MCF 10A (cell line): Measurements from ENCODE around the gene ABAT. TPM values are rescaled to one million over a fixed set of nuclear protein-coding genes. Genes with fewer than 3 reads are reported as not detected.

ENCODE experiments used
- BruUV-seq: library from RNA; stranded (reverse); fragments of 400-500 nt; replicated peaks from 2 replicates; lab custom pipeline; 2021; lab: Mats Ljungman, UMichigan
- CTCF ChIA-PET: fragments of 300-600 bp; sonication (Branson Sonifier 250); formaldehyde crosslinking; extraction: SDS; loops from one replicate; lab custom pipeline; 2021; ENCODE audit warnings: antibody characterized with exemption, inconsistent platforms; lab: Yijun Ruan, JAX
- POLR2A ChIA-PET: fragments of 300-600, 350-650 bp; sonication (Branson Sonifier 250); formaldehyde crosslinking; extraction: SDS; loops from one replicate; lab custom pipeline; 2020; ENCODE audit warnings: antibody characterized with exemption, inconsistent platforms; lab: Yijun Ruan, JAX
- DNase-seq: peaks from one replicate; pipeline ENCODE4 v3.0.0-alpha.2; 2018; ENCODE audit not compliant: unreplicated experiment
- H3K27ac Mint-ChIP-seq: one replicate; pipeline ENCODE4 v1.8.0; 2022; ENCODE audit warnings: mild to moderate bottlenecking, low read depth, mixed read lengths; ENCODE audit not compliant: unreplicated experiment
- H3K27me3 Mint-ChIP-seq: one replicate; pipeline ENCODE4 v1.8.0; 2022; ENCODE audit warnings: mixed read lengths; ENCODE audit not compliant: insufficient read depth, unreplicated experiment
- H3K36me3 Mint-ChIP-seq: one replicate; pipeline ENCODE4 v1.8.0; 2022; ENCODE audit warnings: mild to moderate bottlenecking, moderate library complexity, mixed read lengths; ENCODE audit not compliant: insufficient read depth, unreplicated experiment
- H3K4me1 Mint-ChIP-seq: one replicate; pipeline ENCODE4 v1.8.0; 2022; ENCODE audit warnings: mixed read lengths; ENCODE audit not compliant: insufficient read depth, unreplicated experiment
- H3K4me3 Mint-ChIP-seq: one replicate; pipeline ENCODE4 v1.8.0; 2022; ENCODE audit warnings: mild to moderate bottlenecking, moderate library complexity, mixed read lengths; ENCODE audit not compliant: unreplicated experiment
- H3K9me3 Mint-ChIP-seq: one replicate; pipeline ENCODE4 v1.8.0; 2022; ENCODE audit warnings: mixed read lengths; ENCODE audit not compliant: unreplicated experiment
- CTCF ChIP-seq: fragments of 200-600 bp; IDR thresholded peaks from one replicate; pipeline ENCODE4 v1.8.0; 2022; ENCODE audit warnings: antibody characterized with exemption, mild to moderate bottlenecking; ENCODE audit not compliant: unreplicated experiment
- intact Hi-C: fragments of 100-400 bp; cut with micrococcal nuclease; formaldehyde crosslinking; loops from 2 replicates; pipeline ENCODE4 v1.14.1; 2022
- total RNA-seq: library from RNA; stranded (reverse); gene quantifications from 2 replicates; pipeline ENCODE4 v1.2.3, GENCODE V29; 2022

Gene ABAT
- total RNA-seq, 1 experiment from 2014 or later: 3.0 TPM

- H3K36me3 Mint-ChIP-seq: no peaks in the 10 kb centered on the region
- DNase-seq: peak; percentile 71
- no peak overlapping the region for H3K27ac Mint-ChIP-seq
- ChIA-PET CTCF (interaction anchor here (0.9 to 1.6 kb wide), 4 partner anchors 24 to 183 kb away, joined by 3 to 5 read pairs (median 4); partner anchors contain the start of gene ABAT), POLR2A (interaction anchor here (1.5 kb wide), 1 partner anchor 9 kb away, joined by 3 read pairs; no protein-coding TSS in a partner anchor)
- no peak for TF ChIP-seq CTCF
- peaks cover 8% of the 10 kb centered on the region for H3K4me1 Mint-ChIP-seq
- no peaks in the 10 kb centered on the region for H3K9me3 Mint-ChIP-seq
- no peak overlapping the region for H3K4me3 Mint-ChIP-seq
- no TSS peak for BruUV-seq
- intact Hi-C loops: no loop called here
- H3K27me3 Mint-ChIP-seq: no peaks in the 10 kb centered on the region
Measured at GRCh38 chr16:8751481-8752311, 77.3 kb downstream of the ABAT start.

- Mint-ChIP-seq H3K4me1 (peaks cover 8% of the 10 kb centered on the region), H3K27ac (no peak overlapping the region), H3K4me3 (no peak overlapping the region), H3K27me3 (no peaks in the 10 kb centered on the region), H3K9me3 (no peaks in the 10 kb centered on the region), H3K36me3 (no peaks in the 10 kb centered on the region)
- no peak for TF ChIP-seq CTCF
- ChIA-PET POLR2A (interaction anchor here (0.6 to 1.5 kb wide), 3 partner anchors 10 to 115 kb away, joined by 3 read pairs; no protein-coding TSS in a partner anchor), CTCF (interaction anchor here (0.6 to 1.1 kb wide), 4 partner anchors 10 to 1420 kb away, joined by 3 to 4 read pairs (median 3); partner anchors contain the start of gene RBFOX1)
- intact Hi-C loops: no loop called here
- BruUV-seq: no TSS peak
- DNase-seq: no peak
Measured at GRCh38 chr16:8752706-8753105, 78.3 kb downstream of the ABAT start.

- no TSS peak for BruUV-seq
- DNase-seq: no peak
- TF ChIP-seq CTCF: no peak
- Mint-ChIP-seq H3K4me3 (no peak overlapping the region), H3K27me3 (no peaks in the 10 kb centered on the region), H3K4me1 (peaks cover 8% of the 10 kb centered on the region), H3K36me3 (no peaks in the 10 kb centered on the region), H3K27ac (no peak overlapping the region), H3K9me3 (no peaks in the 10 kb centered on the region)
- POLR2A ChIA-PET: interaction anchor here (0.6 to 1.1 kb wide), 2 partner anchors 23 to 114 kb away, joined by 3 read pairs; no protein-coding TSS in a partner anchor
- intact Hi-C loops: no loop called here
- CTCF ChIA-PET: interaction anchor here (0.6 to 1.1 kb wide), 4 partner anchors 9 to 127 kb away, joined by 3 to 4 read pairs (median 3); no protein-coding TSS in a partner anchor
Measured at GRCh38 chr16:8753416-8754054, 79.1 kb downstream of the ABAT start.

- H3K27me3 Mint-ChIP-seq: no peaks in the 10 kb centered on the region
- no peak overlapping the region for H3K27ac Mint-ChIP-seq
- no peaks in the 10 kb centered on the region for H3K9me3 Mint-ChIP-seq
- peaks cover 6% of the 10 kb centered on the region for H3K4me1 Mint-ChIP-seq
- CTCF ChIA-PET: no interaction called here
- BruUV-seq: no TSS peak
- POLR2A ChIA-PET: no interaction called here
- no peaks in the 10 kb centered on the region for H3K36me3 Mint-ChIP-seq
- no peak for DNase-seq
- no peak overlapping the region for H3K4me3 Mint-ChIP-seq
- intact Hi-C loops: no loop called here
- no peak for TF ChIP-seq CTCF
Measured at GRCh38 chr16:8756755-8757154, 82.3 kb downstream of the ABAT start.
